ENCODE data around the gene SLC2A10.

The SLC2A10 gene

DNA sequence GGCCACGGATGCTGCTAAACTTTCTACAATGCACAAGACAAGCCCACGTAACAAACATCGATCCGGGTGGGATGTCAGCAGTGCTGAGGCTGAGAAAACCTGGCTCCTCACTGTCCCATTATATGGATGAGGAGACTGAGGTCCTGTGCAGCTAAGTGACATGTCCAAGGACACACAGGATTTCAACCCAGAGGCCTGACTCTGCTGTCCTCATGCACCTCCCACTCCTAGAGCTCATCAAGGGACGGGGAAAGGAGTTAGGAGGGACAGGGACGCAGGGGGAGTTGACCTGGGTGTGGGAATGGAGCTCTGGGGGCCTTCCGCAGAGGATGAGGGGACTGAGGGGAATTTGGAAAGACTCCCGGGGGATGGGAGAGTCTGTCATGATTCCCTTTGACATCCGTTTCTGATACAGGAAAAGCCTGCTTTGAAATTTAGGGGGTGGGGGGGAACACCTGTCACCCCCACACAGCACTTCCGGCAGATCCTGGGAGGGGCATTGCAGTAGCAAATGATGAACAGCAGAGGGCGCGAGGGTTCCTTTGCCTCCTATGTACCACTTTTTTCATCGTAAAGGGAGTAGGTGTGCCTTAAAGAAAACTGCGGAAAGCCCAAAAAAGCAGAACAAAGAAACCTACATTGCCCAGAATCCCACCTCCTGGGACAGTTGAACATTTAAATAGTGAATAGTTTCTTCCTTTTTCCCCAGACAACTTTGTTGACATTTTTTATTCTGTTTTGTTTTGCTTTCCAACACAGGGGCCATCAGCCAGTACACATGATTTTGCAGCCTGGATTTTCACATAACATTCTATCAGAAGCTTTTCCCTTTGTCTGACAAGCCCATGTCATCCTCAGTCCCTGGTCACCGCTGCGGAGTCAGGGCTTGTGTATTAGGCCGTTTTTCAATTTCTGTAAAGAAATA, 48.6 kb downstream of the SLC2A10 start:
- peak in 7 of 10 donors; percentile 36 to 91 (median 46) for DNase-seq
- intact Hi-C loops (cut with DNase I): loop anchor here (10.0 kb wide), 1 partner anchor 397 kb away; no protein-coding TSS in a partner anchor

DNA sequence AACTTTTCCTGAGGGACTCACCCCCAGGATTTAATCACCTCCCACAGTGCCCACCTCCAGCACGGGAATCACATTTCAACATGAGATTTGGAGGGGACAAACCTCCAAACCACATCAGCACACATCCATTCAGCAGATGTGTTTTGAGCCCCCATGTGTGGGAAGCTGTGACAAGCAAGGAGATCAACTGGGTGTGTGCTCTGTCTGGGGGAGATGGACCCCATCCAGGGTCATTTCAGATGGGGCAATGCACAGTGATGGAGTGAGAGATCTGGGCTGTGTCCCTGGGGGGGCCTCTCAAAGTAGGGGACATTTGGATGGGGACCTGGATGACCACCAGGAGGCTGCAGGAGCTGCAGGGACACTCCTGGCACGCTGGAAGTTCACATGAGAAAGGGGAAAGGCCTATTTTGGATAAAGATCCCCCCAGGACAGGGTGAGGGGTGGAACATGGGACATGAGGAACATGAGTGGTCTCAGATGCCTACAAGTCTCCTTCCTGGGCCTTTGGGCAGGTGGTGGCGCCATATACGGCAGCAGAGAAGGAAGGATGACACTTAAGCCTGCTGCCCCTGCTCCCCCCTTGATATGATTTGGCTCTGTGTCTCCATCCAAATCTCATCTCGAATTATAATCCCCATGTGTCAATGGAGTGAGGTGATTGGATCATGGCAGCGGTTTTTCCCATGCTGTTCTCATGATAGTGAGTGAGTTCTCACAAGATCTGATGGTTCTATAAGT, 49.6 kb downstream of the SLC2A10 start:
- DNase-seq: no peak

DNA sequence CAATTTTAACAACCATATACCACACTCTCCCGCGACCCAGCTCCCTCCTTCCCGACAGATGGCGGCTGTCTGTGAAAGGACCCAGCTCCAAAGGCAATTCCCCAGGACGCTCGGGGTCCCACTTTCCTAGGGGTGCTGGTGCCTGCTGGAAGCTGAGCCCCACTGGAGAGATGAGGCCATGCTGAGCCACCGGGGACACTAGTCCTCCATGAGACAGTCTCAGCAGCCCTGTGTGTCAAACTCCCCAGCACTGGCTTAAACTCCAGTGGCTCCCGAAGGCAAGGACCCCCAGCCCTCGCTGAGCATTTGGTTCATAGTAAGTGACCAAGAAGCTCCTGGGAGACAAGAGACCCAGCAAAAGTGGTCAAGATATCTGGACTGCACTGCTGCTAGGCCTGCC, 52.1 kb downstream of the SLC2A10 start:
- intact Hi-C loops (cut with DNase I): no loop called here
- no peak for DNase-seq

More for the DNA sequence above, 49.6 kb downstream of the SLC2A10 start:
- intact Hi-C loops (cut with DNase I): loop anchor here (10.0 kb wide), 1 partner anchor 396 kb away; no protein-coding TSS in a partner anchor

DNA sequence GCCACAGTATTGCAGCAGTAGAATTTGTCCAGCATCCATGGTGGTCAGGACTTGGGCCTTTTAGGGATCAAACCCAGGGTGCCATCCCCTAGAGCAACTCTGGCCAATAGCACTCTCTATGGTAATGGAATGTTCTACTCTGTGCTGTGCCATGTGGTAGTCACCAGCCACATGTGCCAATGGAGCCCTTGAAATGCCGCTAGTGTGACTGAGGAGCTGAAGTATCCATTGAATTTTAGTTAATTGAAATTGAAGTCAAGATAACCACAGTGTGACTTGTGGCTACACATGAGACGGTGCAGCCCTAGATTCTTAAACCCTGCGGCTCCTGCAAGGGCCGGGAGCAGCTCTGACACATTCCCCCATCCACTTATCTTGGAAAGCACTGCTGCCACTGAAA, 54.6 kb downstream of the SLC2A10 start:
- peak in 1 of 10 donors; percentile 7 for DNase-seq
- intact Hi-C loops (cut with DNase I): no loop called here

DNA sequence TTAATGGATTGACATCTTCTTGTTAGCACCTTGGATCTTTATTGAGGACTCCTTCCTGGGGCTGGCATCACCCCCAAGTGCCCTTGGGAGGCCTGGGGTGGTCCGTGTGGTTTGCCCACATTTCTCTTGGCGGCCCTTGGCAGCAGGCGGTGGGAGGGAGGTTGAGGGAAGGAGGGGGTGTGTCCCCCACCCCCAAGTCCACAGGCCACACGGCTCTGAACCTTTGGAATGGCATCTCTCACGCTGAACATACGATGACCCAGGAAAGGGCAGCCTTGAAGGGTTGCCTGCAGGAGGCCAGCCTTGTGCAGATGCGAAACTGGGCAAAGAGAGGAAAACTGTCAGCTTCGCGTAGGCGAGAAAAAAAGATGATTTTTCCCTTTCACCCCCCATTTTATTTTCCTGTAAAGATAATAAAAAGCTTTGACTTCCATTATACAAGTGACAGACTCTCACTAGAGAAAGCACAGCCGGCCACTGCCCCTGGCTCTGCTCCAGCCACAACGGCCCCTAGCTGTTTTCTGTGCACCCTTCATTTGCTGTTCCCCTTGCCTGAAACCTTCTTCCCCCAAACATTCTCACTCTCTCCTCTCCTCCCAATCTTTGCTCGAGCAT, 56.2 kb downstream of the SLC2A10 start:
- peak in 1 of 10 donors; percentile 57 for DNase-seq
- intact Hi-C loops (cut with DNase I): no loop called here

DNA sequence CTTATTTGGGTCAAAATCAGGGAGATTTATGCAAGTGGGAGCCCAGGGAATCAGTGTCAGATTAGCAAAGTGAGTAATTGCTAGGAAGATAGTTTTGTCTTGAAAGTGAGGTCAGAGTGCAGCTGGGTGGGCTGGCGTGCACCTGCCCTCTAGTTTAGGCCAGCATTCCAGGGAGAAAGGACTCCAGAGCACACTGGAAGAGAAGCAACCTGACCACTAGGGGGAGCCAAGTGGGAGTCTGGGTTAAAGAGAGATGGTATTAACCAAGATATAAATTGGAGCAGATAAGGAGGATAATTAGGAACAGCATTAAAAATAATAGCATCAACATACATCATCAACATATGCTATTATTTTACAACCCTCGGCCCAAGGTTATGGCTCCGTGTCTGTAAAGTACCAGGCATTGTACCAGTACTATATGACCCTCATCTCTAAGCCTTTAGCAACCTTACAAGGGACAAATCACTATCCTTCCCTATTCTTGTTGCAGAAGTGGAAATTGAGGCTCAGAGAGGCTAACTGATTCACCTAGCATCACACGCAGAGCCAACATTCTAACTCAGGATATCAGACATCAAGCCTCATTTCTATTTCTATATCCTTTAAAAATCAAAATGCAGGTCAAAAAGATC, 57.8 kb downstream of the SLC2A10 start:
- peak in 1 of 10 donors; percentile 8 for DNase-seq
- intact Hi-C loops (cut with DNase I): no loop called here

DNA sequence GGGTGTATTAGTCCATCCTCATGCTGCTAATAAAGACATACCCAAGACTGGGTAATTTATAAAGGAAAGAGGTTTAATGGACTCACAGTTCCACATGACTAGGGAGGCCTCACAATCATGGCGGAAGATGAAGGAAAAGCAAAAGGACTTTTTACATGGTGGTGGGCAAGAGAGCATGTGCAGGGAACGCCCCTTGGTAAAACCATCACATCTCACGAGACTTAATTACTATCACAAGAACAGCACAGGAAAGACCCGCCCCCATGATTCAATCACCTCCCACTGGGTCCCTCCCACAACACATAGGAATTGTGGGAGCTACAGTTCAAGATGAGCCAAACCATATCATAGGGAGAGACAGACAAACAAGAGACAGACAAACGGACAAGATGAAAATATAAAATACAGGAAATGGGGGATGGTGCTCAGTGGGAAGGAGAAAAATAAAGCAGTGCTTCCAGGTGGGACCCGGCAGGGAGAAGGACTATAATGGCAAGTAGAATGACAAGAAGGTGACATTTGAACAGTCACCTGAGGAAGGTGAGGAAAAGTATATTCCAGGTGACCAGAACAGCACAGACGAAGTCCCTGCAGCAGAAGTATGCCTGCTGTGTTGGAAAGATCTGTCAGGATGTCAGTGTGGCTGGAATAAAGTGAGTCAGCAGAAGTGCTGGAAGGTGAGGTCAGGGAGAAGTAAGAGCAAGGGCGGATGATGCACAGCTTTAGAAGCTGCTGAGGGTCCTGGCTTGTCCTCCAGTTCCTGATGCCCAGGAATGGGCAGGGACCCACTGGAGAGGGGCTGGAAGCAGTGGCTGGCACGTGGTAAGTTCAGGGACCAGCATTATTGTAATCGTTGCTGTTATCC, 61.1 kb downstream of the SLC2A10 start:
- DNase-seq: no peak
- intact Hi-C loops (cut with DNase I): no loop called here

DNA sequence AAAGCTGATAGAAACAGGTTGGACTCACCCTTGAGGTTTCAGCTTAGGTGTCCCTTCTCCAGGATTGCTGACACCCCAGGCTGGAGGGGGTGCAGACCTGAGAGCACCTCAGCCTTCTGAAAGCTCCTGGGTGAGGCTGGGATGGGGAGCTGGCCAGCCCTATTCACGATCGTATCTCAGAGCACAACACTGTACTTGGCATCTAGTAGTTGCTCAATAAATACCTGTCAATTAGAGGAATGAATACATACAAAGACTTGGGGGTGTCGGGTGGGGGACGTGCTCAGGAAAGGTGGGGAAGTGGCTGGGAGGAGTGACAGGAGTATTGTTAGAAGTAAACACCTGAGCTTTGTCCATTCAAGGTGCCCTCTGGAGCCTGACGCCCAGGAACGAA, 61.7 kb downstream of the SLC2A10 start:
- peak in 1 of 10 donors; percentile 72 for DNase-seq
- intact Hi-C loops (cut with DNase I): no loop called here

DNA sequence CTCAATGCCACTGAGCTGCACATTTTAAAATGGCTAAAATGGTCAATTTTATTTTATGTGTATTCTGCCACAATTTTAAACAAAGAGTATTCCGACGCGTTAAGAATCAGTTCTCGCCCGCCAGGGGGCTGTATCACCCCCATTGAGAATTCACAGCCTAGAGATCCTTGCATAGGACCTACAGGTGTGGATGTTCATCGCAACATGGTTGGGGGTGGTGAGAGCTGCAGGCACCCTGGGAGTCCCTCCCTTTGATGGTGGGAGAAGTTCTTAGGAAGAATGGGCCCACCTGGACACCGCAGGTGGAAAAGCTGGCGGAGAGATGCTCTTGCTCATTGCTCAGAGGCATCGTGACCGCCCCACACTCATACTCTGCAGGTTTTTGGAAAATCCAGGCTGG, 63.5 kb downstream of the SLC2A10 start:
- intact Hi-C loops (cut with DNase I): no loop called here
- DNase-seq: peak in 1 of 10 donors; percentile 54

DNA sequence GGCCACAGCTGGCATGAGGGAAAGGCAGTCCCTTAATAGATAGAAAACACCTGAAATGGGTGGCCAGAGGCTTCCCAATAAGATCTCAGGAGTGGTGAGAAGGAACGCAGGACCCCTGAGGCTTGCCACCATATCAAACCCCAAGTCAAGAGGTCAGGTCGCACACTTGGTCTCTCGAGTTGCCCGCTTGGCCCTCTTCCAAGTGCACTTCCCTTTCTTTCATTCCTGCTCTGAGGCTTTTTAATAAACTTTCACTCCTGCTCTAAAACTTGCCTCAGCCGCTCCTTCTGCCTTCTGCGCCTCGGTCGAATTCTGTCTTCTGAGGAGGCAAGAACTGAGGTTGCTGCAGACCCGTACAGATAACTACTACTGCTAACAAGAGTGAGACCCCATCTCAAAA, 64.2 kb downstream of the SLC2A10 start:
- intact Hi-C loops (cut with DNase I): no loop called here
- peak in 1 of 10 donors; percentile 31 for DNase-seq

DNA sequence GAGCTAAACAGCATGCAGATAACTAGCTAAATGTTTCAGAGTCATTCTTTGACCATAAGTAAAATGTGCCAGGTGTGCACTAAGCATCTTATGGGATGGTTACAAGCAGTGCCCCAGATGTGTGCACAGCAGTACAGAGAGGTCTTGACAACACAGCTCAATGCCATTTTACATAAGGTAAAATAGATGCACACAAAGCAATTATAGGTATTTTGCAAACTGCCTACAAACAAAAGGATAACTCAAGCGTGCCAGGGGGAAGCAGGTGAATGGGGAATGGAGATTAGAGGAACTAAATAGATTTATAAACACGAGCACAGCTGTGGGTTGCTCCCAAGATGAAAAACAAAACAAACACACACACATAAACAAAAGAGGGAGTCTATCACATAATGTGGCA, 64.8 kb downstream of the SLC2A10 start:
- DNase-seq: no peak
- intact Hi-C loops (cut with DNase I): no loop called here

DNA sequence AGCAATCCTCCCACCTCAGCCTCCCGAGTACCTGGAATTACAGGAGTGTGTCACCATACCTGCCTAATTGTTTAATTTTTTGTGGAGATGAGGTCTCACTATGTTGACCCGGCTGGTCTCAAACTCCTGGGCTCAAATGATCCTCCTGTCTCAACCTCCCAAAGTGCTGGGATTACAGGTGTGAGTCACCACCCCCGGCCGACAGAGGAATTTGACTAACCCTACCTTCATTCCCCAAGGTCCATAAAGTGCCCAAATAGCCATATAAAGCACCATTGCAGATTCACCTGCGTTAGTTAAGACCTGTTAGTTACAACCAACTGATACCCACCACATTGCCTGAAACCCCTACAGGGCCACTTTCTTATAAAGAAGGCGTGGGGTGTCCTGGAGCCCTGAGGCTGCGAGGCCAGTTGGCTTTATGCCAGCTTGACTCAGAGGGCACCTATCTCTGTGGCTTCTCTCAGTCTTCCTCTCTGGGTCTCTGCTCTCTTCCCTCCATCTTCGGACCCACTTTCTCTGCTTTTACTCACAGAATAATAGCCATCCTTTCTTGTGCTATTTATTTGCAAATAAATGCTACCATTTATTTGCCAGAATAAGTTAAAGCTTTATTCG, 65.6 kb downstream of the SLC2A10 start:
- peak in 1 of 10 donors; percentile 29 for DNase-seq
- intact Hi-C loops (cut with DNase I): no loop called here

DNA sequence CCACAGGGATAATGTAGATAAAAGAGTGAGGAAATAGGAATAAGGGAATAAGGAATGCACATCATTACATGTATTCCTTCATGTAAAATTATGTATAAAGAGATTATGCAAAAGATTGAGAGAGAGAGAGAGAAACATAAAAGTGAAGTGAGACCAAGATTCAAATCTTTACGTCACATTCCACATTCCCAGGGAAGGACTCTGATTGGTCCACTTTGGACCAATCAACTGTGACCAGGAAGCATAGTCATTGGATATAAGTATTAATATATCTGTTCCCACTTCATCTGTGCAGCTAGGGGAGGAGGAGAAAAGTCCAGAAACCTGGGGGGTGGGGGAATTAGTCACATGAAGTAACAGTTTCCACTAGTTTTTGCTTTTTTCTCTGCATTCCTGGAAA, 66.4 kb downstream of the SLC2A10 start:
- intact Hi-C loops (cut with DNase I): no loop called here

DNA sequence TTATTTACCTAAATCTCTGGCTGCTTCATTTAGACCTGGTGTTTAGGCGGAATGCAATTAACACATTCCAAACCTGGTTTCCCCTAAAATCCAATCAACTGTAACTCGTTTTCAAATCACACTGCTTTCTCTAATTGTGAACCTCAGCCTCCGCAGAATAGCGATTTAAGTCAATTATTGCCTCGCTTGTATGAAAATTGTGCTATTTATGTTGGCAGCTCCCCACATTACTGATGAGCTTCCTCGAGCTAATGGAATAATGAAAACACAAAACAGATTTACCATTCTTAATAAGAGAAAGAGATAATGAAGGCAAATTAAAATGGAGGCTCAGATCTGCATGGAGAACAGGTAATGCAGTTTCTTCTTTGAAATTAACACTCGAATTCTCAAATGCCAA, 67.9 kb downstream of the SLC2A10 start:
- DNase-seq: no peak
- intact Hi-C loops (cut with DNase I): no loop called here

More for the DNA sequence above, 66.4 kb downstream of the SLC2A10 start:
- no peak for DNase-seq

DNA sequence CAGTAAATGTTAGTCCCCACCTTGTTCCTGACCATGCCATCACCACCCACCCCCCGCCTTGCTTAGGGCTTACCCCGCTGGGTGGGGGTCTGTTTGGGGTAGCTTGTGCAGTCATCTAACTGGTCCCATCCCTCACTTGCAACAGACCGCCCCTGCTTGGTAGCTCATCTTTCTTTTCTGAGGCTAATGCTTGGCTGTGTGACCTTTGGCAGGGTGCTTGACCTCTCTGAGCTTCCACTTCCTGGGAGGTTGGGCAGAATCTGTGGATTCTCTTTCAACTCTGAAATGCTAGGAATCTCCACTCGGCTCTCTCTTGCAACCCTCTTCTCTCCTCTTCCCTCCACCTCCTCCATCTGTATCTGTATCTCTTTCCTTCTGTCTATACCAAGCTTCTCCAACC, 70.4 kb downstream of the SLC2A10 start:
- DNase-seq: peak in 1 of 10 donors; percentile 19

DNA sequence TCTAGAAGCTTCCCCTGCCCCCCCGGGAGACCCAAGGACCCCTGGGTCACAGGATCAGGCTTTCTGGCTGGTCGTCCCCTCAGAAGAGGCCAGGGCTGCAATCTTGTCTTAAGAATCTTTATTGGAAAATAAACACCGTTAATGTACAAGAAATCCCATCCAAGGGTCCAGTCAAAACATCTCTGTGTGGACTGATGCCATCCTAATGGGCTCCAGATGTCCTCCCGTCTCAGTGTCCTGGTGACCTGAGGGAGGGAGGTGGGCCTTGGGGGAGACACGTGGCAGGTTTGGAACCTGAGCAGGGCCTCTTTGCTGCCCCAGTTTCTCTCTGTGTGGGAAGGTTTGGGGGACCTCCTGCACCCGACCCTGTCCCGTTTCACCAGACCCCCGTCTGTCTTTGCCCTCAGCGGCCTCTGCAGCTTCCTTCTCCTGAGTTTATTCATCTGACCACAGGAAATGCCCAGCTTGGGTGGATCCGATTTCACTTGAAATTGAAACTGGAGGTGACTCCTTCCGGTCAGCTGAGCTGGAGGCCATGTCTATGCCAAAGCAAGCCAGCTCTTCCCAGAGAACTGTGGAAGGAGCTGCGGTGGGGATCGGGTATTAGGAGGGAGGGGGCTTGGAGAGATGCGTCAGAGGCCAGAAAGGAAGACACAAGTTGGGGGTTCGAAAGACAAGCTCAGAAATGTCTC, 75.1 kb downstream of the SLC2A10 start:
- DNase-seq: peak in 1 of 10 donors; percentile 39
- intact Hi-C loops (cut with DNase I): no loop called here

More for the DNA sequence above, 70.4 kb downstream of the SLC2A10 start:
- intact Hi-C loops (cut with DNase I): no loop called here
